Neuronal stem cell (in vitro differentiated cells): ENCODE results near the gene ZBTB8A. TPM values are rescaled to one million over a fixed set of nuclear protein-coding genes. Genes with fewer than 3 reads are reported as not detected.

Experiments
- small RNA-seq: library from polyadenylated mRNA; stranded (forward); fragments of <200 nt; extraction: miRNeasy Mini kit (QIAGEN cat#:217004); gene quantifications from one replicate; pipeline ENCODE3, GENCODE V24; 2013; ENCODE audit not compliant: insufficient read depth

Gene ZBTB8A

Small RNA genes within 50 kb of the gene (small RNA-seq; reads per million reads assigned to genes)
- not detected for gene RF00019
